K562 (cell line): Measurements from ENCODE around the gene TNIK. TPM values are rescaled to one million over a fixed set of nuclear protein-coding genes. Genes with fewer than 3 reads are reported as not detected.

ENCODE experiments used
- CHD1 ChIP-seq: fragments of 200-600 bp; sonication (generic); IDR thresholded peaks from one replicate; pipeline ENCODE4 v1.6.1; 2012; ENCODE audit warnings: mild to moderate bottlenecking, moderate library complexity, low read length, inconsistent platforms
- CHD2 ChIP-seq: IDR thresholded peaks from 2 replicates; pipeline ENCODE4 v1.6.1; 2011; ENCODE audit warnings: low read depth, low read length
- EP400 ChIP-seq: fragments of 450-650 bp; IDR thresholded peaks from 2 replicates; pipeline ENCODE4 v1.6.1; 2017; ENCODE audit warnings: antibody characterized with exemption, mild to moderate bottlenecking, moderate library complexity
- MTA1 ChIP-seq: fragments of 450-650 bp; IDR thresholded peaks from 2 replicates; pipeline ENCODE4 v1.6.1; 2017; ENCODE audit warnings: borderline replicate concordance
- PKNOX1 ChIP-seq: fragments of 450-650 bp; IDR thresholded peaks from 2 replicates; pipeline ENCODE4 v1.6.1; 2016
- TRIM24 ChIP-seq, 2 experiments: fragments of 450-650 bp; IDR thresholded peaks; 2 replicates each; pipeline ENCODE4 v1.6.1; 2016
- ZNF263 ChIP-seq: sonication (generic); formaldehyde crosslinking; IDR thresholded peaks from 2 replicates; pipeline ENCODE4 v1.8.0; 2022; ENCODE audit warnings: mild to moderate bottlenecking, missing genetic modification reagents, borderline replicate concordance
- polyA plus RNA-seq, 8 experiments: library from polyadenylated mRNA; depleted of rRNA in 4 of 8; stranded (reverse) in 5 of 8; unstranded in 3 of 8; fragments of >200 nt; fragmentation: Nextera tagmentation in 2 of 8; fragmentation: Illumina TruSeq in 1 of 8; extraction: Ambion mirVana in 2 of 8; extraction: Trizol in 1 of 8; gene quantifications; 2 replicates each; pipeline versions ENCODE4 v1.2.1 to v1.2.3, GENCODE V29; 2011 to 2014; ENCODE audit warnings: inconsistent platforms in 1 of 8, missing spikeins in 1 of 8
- total RNA-seq, 7 experiments: library from RNA; depleted of rRNA in 6 of 7; stranded (reverse); fragments of >200 nt in 6 of 7; fragmentation: Illumina TruSeq in 2 of 7; extraction: Trizol in 2 of 7; gene quantifications; 2 replicates each; pipeline versions ENCODE4 v1.2.1 to v1.2.3, GENCODE V29; 2011 to 2021; ENCODE audit warnings: low replicate concordance in 1 of 7
- TF ChIP-seq, protein P1 (sequence below), 2 experiments: fragments of 450-650 bp; IDR thresholded peaks; 2 replicates each; pipeline ENCODE4 v1.6.1; 2016
- TF ChIP-seq, protein P2 (sequence below): fragments of 450-650 bp; IDR thresholded peaks from 2 replicates; pipeline ENCODE4 v1.6.1; 2017; ENCODE audit warnings: mild to moderate bottlenecking, moderate library complexity
- TF ChIP-seq, protein P3 (sequence below), 2 experiments: fragments of 450-650 bp; IDR thresholded peaks; 2 replicates each; pipeline ENCODE4 v1.6.1; 2018; ENCODE audit warnings: mild to moderate bottlenecking in 2 of 2, low read depth in 1 of 2; ENCODE audit not compliant: partially characterized antibody in 2 of 2

TNIK gene
- total and polyA plus RNA-seq, 9 of the 15 experiments (the other 6 are each of a cell fraction or from before 2014, with no cell fraction given) = 6.6 to 39.0 (median 24.7) TPM

DNA sequence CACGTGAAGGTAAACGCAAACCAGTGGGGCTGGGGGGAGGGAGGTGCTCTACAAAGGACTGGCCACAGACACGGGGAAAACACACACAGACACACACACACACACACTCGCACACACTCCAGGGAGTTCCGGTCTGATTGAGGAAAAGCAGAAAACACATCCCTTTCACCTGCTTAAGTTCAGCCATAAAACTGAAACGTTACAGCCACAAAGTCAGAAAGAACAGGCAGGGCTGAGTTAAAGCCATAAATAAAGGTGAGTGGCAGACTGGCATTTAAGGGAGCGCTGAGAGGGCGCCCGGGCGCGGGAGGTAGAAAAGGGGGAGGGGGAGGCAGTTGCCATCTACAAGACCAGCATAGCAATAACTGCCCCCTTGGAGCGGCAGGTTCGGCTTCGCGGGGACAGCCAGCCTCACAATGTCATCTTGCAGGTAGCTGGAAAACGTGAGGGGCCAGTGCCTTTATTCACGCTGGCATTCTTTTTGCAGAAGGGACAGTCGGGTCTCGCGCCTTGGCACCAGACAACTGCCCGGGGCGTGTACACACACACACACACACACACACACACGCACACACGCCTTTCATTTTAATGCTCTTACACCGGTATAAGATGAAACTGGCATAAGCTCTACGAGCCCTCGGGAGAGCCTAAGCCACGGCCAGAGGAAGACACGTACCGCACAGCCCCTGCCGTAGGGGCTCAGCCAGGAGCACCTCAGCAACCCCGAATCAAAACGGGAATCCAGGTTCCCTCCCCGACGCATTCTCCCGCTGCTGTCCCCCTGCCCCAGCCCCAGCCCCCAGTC lies 866 bp downstream of the TNIK start (continued):
- TF ChIP-seq PKNOX1 (peak; percentile 92), EP400 (peak; percentile 28; the same call in 1 of the 2 replicates), MTA1 (0 out of 2 replicates have a peak, but pooled peaks have one; percentile 16), CHD2 (no peak), CHD1 (peak; percentile 87), ZNF263 (0 out of 2 replicates have a peak, but pooled peaks have one; percentile 12), TRIM24 (IDR thresholded peaks at IDR 0.05) (0 out of 4 replicates have a peak, but pooled peaks of 1 of the 2 experiments have one; percentile 19)
- TF ChIP-seq, protein P1, sequence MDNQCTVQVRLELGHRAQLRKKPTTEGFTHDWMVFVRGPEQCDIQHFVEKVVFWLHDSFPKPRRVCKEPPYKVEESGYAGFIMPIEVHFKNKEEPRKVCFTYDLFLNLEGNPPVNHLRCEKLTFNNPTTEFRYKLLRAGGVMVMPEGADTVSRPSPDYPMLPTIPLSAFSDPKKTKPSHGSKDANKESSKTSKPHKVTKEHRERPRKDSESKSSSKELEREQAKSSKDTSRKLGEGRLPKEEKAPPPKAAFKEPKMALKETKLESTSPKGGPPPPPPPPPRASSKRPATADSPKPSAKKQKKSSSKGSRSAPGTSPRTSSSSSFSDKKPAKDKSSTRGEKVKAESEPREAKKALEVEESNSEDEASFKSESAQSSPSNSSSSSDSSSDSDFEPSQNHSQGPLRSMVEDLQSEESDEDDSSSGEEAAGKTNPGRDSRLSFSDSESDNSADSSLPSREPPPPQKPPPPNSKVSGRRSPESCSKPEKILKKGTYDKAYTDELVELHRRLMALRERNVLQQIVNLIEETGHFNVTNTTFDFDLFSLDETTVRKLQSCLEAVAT (IDR thresholded peaks at IDR 0.05) = 0 out of 4 replicates have a peak, but pooled peaks of 1 of the 2 experiments have one; percentile 42
- TF ChIP-seq, protein P2, sequence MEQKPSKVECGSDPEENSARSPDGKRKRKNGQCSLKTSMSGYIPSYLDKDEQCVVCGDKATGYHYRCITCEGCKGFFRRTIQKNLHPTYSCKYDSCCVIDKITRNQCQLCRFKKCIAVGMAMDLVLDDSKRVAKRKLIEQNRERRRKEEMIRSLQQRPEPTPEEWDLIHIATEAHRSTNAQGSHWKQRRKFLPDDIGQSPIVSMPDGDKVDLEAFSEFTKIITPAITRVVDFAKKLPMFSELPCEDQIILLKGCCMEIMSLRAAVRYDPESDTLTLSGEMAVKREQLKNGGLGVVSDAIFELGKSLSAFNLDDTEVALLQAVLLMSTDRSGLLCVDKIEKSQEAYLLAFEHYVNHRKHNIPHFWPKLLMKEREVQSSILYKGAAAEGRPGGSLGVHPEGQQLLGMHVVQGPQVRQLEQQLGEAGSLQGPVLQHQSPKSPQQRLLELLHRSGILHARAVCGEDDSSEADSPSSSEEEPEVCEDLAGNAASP = no peak
- TF ChIP-seq, protein P3, sequence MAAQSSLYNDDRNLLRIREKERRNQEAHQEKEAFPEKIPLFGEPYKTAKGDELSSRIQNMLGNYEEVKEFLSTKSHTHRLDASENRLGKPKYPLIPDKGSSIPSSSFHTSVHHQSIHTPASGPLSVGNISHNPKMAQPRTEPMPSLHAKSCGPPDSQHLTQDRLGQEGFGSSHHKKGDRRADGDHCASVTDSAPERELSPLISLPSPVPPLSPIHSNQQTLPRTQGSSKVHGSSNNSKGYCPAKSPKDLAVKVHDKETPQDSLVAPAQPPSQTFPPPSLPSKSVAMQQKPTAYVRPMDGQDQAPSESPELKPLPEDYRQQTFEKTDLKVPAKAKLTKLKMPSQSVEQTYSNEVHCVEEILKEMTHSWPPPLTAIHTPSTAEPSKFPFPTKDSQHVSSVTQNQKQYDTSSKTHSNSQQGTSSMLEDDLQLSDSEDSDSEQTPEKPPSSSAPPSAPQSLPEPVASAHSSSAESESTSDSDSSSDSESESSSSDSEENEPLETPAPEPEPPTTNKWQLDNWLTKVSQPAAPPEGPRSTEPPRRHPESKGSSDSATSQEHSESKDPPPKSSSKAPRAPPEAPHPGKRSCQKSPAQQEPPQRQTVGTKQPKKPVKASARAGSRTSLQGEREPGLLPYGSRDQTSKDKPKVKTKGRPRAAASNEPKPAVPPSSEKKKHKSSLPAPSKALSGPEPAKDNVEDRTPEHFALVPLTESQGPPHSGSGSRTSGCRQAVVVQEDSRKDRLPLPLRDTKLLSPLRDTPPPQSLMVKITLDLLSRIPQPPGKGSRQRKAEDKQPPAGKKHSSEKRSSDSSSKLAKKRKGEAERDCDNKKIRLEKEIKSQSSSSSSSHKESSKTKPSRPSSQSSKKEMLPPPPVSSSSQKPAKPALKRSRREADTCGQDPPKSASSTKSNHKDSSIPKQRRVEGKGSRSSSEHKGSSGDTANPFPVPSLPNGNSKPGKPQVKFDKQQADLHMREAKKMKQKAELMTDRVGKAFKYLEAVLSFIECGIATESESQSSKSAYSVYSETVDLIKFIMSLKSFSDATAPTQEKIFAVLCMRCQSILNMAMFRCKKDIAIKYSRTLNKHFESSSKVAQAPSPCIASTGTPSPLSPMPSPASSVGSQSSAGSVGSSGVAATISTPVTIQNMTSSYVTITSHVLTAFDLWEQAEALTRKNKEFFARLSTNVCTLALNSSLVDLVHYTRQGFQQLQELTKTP (IDR thresholded peaks at IDR 0.05; ENCODE audit: low read depth in 1 of 2, partially characterized antibody in 2 of 2) = peak in 1 of 2 experiments; percentile 69
